DOHH2 (cell line): ENCODE data around the gene PEAK1.

Source experiments
- H3F3A ChIP-seq: fragments of 200-600 bp; sonication (generic), shearing (Covaris generic); 2 replicates; pipeline ENCODE4 v1.6.0; 2016; ENCODE audit warnings: antibody characterized with exemption, mild to moderate bottlenecking; ENCODE audit not compliant: control insufficient read depth, insufficient read depth
- H3K27ac ChIP-seq: fragments of 200-600 bp; sonication (generic); 2 replicates; pipeline ENCODE4 v1.5.1; 2014; ENCODE audit warnings: low read depth, mild to moderate bottlenecking, low read length, moderate library complexity
- H3K27me3 ChIP-seq: fragments of 200-600 bp; sonication (generic); 2 replicates; pipeline ENCODE4 v1.6.1; 2014; ENCODE audit warnings: mild to moderate bottlenecking, low read length, mixed read lengths; ENCODE audit not compliant: control insufficient read depth
- H3K36me3 ChIP-seq: fragments of 200-600 bp; sonication (generic); 2 replicates; pipeline ENCODE4 v1.6.1; 2014; ENCODE audit warnings: mild to moderate bottlenecking, low read length, moderate library complexity, mixed read lengths; ENCODE audit not compliant: control insufficient read depth
- H3K4me1 ChIP-seq: fragments of 200-600 bp; sonication (generic); 2 replicates; pipeline ENCODE4 v1.6.1; 2014; ENCODE audit warnings: mild to moderate bottlenecking, low read length, mixed read lengths; ENCODE audit not compliant: control insufficient read depth
- H3K4me2 ChIP-seq: fragments of 200-600 bp; sonication (generic); 2 replicates; pipeline ENCODE4 v1.6.0; 2014; ENCODE audit warnings: mild to moderate bottlenecking, low read length, moderate library complexity
- H3K4me3 ChIP-seq: fragments of 200-600 bp; sonication (generic); 2 replicates; pipeline ENCODE4 v1.5.1; 2014; ENCODE audit warnings: mild to moderate bottlenecking, low read length, mixed read lengths
- H3K79me2 ChIP-seq: fragments of 200-600 bp; sonication (generic); 2 replicates; pipeline ENCODE4 v1.6.1; 2014; ENCODE audit warnings: mild to moderate bottlenecking, low read length, mixed read lengths; ENCODE audit not compliant: control insufficient read depth
- H3K9me2 ChIP-seq: fragments of 200-600 bp; sonication (generic); replicated peaks from 2 replicates; pipeline ENCODE4 v1.6.1; 2014; ENCODE audit warnings: mild to moderate bottlenecking, low read length, mixed read lengths; ENCODE audit not compliant: control insufficient read depth
- H3K9me3 ChIP-seq: fragments of 200-600 bp; sonication (generic); 2 replicates; pipeline ENCODE4 v1.6.1; 2014; ENCODE audit warnings: antibody characterized with exemption, low read length, mixed read lengths; ENCODE audit not compliant: control insufficient read depth, insufficient read depth
- H4K20me1 ChIP-seq: fragments of 200-600 bp; sonication (generic); 2 replicates; pipeline ENCODE4 v1.6.0; 2014; ENCODE audit warnings: low read depth, mild to moderate bottlenecking, antibody characterized with exemption, low read length, moderate library complexity; ENCODE audit not compliant: control insufficient read depth, insufficient read depth
- EZH2phosphoT487 ChIP-seq: fragments of 200-600 bp; sonication (generic); IDR thresholded peaks from 2 replicates; pipeline ENCODE4 v1.6.1; 2017; ENCODE audit warnings: borderline replicate concordance, mild to moderate bottlenecking, antibody characterized with exemption, low read length, moderate library complexity, mixed read lengths
- TF ChIP-seq, protein P1 (sequence below): fragments of 200-600 bp; sonication (generic); IDR thresholded peaks from one replicate; pipeline ENCODE4 v1.5.1; 2014; ENCODE audit warnings: antibody characterized with exemption, mild to moderate bottlenecking, low read depth, low read length; ENCODE audit not compliant: poor library complexity, severe bottlenecking

The PEAK1 gene

GRCh38 chr15:77122576-77122975 is 297.3 kb downstream of the PEAK1 start:
- H3K36me3 ChIP-seq: no peaks in the 10 kb centered on the region
- H3K4me1 ChIP-seq: peaks cover 5% of the 10 kb centered on the region; the same call in 1 of the 2 replicates
- no peak overlapping the region for H3K4me2 ChIP-seq
- no peaks in the 10 kb centered on the region for H3K9me3 ChIP-seq
- H3K27me3 ChIP-seq: peaks cover 9% of the 10 kb centered on the region
- TF ChIP-seq EZH2phosphoT487: no peak
- TF ChIP-seq, protein P1, sequence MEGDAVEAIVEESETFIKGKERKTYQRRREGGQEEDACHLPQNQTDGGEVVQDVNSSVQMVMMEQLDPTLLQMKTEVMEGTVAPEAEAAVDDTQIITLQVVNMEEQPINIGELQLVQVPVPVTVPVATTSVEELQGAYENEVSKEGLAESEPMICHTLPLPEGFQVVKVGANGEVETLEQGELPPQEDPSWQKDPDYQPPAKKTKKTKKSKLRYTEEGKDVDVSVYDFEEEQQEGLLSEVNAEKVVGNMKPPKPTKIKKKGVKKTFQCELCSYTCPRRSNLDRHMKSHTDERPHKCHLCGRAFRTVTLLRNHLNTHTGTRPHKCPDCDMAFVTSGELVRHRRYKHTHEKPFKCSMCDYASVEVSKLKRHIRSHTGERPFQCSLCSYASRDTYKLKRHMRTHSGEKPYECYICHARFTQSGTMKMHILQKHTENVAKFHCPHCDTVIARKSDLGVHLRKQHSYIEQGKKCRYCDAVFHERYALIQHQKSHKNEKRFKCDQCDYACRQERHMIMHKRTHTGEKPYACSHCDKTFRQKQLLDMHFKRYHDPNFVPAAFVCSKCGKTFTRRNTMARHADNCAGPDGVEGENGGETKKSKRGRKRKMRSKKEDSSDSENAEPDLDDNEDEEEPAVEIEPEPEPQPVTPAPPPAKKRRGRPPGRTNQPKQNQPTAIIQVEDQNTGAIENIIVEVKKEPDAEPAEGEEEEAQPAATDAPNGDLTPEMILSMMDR: no peak
- H3F3A ChIP-seq: no peaks in the 10 kb centered on the region
- H3K79me2 ChIP-seq: no peaks in the 10 kb centered on the region
- no peaks in the 10 kb centered on the region for H4K20me1 ChIP-seq
- H3K27ac ChIP-seq: no peak overlapping the region
- no peaks in the 10 kb centered on the region for H3K9me2 ChIP-seq
- H3K4me3 ChIP-seq: no peak overlapping the region

GRCh38 chr15:77121599-77121998 is 298.3 kb downstream of the PEAK1 start:
- H3K27me3 ChIP-seq: peaks cover 12% of the 10 kb centered on the region
- no peak overlapping the region for H3K4me2 ChIP-seq
- H3K79me2 ChIP-seq: no peaks in the 10 kb centered on the region
- TF ChIP-seq, protein P1: no peak
- no peak for TF ChIP-seq EZH2phosphoT487
- H3K36me3 ChIP-seq: no peaks in the 10 kb centered on the region
- H3K9me3 ChIP-seq: no peaks in the 10 kb centered on the region
- no peaks in the 10 kb centered on the region for H3F3A ChIP-seq
- no peak overlapping the region for H3K4me3 ChIP-seq
- H3K4me1 ChIP-seq: peaks cover 5% of the 10 kb centered on the region; the same call in 1 of the 2 replicates
- no peak overlapping the region for H3K27ac ChIP-seq
- no peaks in the 10 kb centered on the region for H3K9me2 ChIP-seq
- H4K20me1 ChIP-seq: no peaks in the 10 kb centered on the region

DNA sequence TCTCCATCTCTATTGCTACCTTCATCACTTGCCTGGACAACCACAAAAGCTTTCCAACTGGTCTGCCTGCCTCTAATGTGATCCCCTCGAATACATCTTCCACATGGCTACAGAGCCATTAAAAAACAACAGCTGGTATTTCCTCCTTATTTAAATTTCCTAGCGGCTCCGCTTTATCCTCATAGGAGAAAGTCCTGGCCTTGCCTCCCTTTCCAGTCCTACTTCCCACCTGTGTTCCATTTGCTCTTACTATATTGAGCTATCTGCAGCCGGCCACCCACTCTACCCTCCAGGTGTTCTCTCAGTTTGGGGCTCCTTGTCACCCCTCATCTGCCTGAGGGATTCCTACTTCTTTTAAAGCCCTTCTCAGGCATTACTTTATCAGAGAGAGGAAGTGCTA is 299.3 kb downstream of the PEAK1 start:
- Histone ChIP-seq H3K4me3 (no peak overlapping the region), H3K27ac (no peak overlapping the region), H3K4me1 (peaks cover 5% of the 10 kb centered on the region; the same call in 1 of the 2 replicates), H4K20me1 (no peaks in the 10 kb centered on the region), H3K4me2 (no peak overlapping the region), H3K36me3 (no peaks in the 10 kb centered on the region), H3K9me3 (no peaks in the 10 kb centered on the region), H3K27me3 (peaks cover 12% of the 10 kb centered on the region), H3F3A (no peaks in the 10 kb centered on the region), H3K79me2 (no peaks in the 10 kb centered on the region), H3K9me2 (no peaks in the 10 kb centered on the region)
- no peak for TF ChIP-seq EZH2phosphoT487
- TF ChIP-seq, protein P1: no peak

DNA sequence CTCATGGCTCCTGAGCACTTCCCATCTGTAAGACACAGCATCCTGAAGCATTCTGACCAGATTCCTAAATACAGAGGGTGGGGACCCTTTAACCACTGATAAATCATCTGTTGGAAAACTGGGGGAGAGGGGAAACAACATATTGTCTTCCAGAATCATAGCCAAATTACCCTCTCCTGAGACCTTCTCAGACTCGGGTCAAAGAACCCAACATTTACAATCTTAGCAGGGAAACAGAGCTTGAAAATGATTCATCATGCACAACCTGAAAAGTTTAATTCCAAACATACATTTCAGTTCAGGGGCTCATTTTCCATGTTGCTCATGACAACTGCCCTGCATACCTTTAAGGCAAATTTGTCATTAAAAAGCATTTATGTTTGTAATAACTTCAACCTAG is 300.5 kb downstream of the PEAK1 start:
- no peak for TF ChIP-seq EZH2phosphoT487
- TF ChIP-seq, protein P1: no peak
- H3K27ac ChIP-seq: no peak overlapping the region
- no peaks in the 10 kb centered on the region for H3F3A ChIP-seq
- no peaks in the 10 kb centered on the region for H3K9me2 ChIP-seq
- H3K4me2 ChIP-seq: no peak overlapping the region
- H3K9me3 ChIP-seq: no peaks in the 10 kb centered on the region
- no peaks in the 10 kb centered on the region for H3K36me3 ChIP-seq
- H3K27me3 ChIP-seq: peaks cover 12% of the 10 kb centered on the region
- H3K79me2 ChIP-seq: no peaks in the 10 kb centered on the region
- no peak overlapping the region for H3K4me3 ChIP-seq
- H3K4me1 ChIP-seq: peaks cover 5% of the 10 kb centered on the region; the same call in 1 of the 2 replicates
- H4K20me1 ChIP-seq: no peaks in the 10 kb centered on the region
